GM19099 (cell line): ENCODE measurements around the gene DHX38.

Experiments
- POLR2A ChIP-seq: IDR thresholded peaks from 3 replicates; pipeline ENCODE4 v1.6.1; 2011; ENCODE audit warnings: low read depth; ENCODE audit not compliant: insufficient read length; ENCODE audit errors: extremely low read depth

DHX38 gene

DNA sequence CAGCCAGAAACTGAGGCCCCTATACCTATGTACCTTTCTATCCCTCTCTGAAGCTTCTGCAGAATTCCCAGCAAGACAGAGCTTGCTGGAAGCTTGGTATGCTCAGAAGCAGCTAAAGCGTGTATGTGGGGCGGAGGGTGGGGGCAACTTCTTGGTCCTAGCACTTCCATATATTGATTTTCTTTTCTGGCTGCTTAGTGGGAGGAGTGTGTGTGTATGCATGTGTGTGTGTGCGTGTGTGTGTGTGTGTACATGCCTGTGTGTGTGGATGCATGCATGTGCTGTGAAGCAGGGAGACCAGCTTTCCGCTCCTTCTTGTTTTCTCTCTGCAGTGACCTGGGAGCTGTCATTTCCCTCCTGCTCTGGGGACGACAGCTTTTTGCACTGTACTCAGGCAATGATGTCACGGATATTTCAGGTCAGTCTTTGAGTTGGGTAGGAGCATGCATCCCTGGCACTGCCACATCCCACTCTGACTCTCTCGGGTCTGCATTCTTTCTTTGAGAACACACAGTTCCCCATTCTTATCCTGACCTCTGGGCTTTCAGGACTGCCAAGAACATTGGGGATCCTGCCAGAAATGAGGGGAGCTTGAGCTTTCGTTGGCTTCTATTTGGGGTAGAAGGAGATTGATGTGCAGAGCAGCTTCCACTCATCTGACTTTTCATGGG is 20.0 kb upstream of the DHX38 start:
- TF ChIP-seq POLR2A = no peak

- TF ChIP-seq POLR2A = no peak
Observed at GRCh38 chr16:72083778-72084404, 9.8 kb upstream of the DHX38 start.

DNA sequence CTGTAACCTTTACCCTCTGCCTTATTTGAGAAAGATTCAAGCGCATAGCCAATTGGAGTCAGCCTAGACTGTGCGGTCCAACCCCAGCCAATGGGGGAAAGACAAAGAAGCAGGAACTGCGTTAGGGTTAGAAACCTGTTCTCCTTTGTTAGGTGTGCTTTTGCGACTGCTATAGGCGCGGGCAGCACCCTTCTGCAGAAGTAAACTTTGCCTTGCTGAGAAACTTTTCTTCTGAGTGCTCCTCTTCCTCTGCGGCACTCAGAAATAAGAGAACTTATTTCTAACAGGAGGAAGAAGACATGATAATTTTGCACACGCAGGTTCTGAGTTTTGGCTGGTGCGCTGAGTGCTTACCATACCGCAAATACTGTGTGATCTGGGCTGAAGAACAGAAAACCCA is 9.2 kb upstream of the DHX38 start:
- no peak for TF ChIP-seq POLR2A

GRCh38 chr16:72085002-72085401 is 8.6 kb upstream of the DHX38 start:
- no peak for TF ChIP-seq POLR2A

DNA sequence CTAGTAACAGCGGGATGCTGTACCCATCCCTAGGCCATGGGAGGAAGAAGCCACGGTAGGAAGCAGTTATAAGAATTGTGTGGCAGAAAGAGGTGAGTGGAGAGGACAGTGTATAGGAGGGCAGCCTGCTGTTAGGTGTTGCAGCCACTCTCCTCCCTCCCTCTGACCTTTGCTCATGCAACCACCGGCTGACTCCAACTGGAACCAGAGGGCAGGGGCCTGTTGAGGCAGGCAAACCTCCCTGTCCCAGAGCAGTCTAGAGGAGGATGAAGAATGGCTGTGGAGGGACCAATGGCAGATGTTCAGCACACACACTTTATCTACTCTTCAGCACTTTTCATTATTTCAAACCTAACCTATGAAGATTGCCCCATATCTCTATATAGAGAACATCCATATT is 2.4 kb upstream of the DHX38 start:
- TF ChIP-seq POLR2A = no peak

DNA sequence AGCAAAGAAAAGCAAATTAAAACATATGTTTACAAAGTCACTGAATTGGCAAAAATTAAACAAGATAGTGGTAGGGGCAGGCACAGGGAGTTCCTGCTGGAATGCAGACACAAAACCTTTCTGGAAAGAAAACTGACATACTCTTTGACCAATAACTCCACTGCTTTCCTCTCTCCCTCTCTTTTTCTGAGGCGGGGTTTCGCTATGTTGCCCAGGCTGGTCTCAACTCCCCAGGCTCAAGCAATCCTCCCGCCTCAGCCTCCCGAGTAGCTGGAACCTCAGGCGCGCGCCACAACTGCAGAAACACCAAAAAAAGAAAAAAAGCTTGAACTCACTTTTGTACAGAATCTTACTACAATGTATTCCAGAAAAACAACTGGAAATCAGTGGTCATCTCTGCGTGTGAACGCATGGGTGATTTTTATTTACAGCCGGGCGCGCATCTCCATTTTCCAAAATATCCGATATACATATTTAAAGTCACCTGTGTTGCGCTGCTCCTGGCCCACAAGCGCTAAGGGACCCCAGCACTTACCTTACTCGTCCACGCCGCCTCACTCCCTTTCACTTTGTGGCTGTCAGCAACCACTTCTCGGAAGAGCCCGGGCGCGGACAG is 707 bp upstream of the DHX38 start:
- TF ChIP-seq POLR2A = no peak

DNA sequence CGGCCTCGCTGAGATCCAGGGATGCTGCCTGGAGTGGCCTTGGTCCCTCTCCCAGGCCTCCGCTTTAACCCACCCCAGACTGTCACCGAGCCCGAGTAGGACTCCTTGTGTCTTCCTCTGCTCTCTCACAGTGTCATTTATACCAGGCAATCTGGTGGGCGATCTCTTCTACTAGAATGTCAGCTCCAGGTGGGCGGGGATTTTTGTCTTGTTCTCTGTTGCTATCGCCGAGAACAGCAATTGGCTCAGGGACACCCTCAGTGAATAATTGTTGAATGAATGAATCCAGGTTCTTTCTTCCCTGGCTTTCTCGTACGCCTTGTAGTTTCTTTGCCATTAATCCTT is 591 bp downstream of the DHX38 start:
- no peak for TF ChIP-seq POLR2A

- no peak for TF ChIP-seq POLR2A
Observed at GRCh38 chr16:72098936-72099335, 5.3 kb downstream of the DHX38 start.

GRCh38 chr16:72099377-72099818 is 5.8 kb downstream of the DHX38 start:
- TF ChIP-seq POLR2A = no peak

- TF ChIP-seq POLR2A = no peak
Observed at GRCh38 chr16:72101195-72101594, 7.5 kb downstream of the DHX38 start.

DNA sequence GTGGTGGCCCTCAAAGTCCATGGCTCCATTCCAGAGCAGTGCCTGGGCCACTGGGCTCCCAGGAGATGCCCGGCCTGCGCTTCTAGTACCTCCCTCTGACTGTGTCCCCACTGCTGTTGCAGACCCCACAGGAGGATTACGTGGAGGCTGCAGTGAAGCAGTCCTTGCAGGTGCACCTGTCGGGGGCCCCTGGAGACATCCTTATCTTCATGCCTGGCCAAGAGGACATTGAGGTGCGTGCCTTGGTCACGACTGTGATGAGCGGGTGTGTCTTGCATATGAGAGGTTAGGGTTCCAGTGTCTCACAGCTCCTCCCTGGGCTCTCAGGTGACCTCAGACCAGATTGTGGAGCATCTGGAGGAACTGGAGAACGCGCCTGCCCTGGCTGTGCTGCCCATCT is 11.3 kb downstream of the DHX38 start:
- no peak for TF ChIP-seq POLR2A

GRCh38 chr16:72105978-72106377 is 12.3 kb downstream of the DHX38 start:
- no peak for TF ChIP-seq POLR2A

DNA sequence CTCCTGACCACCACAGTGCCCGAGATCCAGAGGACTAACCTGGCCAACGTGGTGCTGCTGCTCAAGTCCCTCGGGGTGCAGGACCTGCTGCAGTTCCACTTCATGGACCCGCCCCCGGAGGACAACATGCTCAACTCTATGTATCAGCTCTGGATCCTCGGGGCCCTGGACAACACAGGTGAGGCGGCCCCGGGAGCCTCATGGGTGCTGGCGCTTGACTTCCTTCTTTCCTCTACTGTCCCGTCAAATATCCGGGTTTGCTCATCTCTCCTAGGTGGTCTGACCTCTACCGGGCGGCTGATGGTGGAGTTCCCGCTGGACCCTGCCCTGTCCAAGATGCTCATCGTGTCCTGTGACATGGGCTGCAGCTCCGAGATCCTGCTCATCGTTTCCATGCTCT is 13.7 kb downstream of the DHX38 start:
- TF ChIP-seq POLR2A = no peak

DNA sequence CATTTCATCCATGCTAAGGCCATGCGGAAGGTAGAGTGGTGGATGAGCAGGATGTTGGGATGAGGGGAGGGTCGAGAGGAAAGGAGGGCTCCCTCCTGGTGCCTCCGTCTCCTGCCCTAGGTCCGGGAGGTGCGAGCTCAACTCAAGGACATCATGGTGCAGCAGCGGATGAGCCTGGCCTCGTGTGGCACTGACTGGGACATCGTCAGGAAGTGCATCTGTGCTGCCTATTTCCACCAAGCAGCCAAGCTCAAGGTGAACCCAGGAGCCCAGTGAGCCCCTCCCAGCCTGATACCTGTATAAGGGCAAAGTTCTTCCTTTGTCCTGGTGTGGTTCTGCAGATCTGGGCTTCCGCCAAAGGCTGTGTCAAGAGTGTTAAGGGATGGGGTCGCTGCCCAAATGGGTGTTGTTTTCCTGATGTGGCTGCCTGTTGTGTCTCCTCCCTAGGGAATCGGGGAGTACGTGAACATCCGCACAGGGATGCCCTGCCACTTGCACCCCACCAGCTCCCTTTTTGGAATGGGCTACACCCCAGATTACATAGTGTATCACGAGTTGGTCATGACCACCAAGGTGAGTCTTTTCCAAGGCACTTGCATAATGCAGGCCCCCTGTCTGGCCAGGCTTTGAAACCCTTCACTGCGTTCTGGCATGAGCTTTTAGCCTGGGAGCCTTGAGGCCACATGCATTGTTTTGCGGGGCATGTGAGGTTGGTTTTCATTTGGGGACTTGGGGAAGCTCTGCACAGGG is 14.9 kb downstream of the DHX38 start:
- no peak for TF ChIP-seq POLR2A

DNA sequence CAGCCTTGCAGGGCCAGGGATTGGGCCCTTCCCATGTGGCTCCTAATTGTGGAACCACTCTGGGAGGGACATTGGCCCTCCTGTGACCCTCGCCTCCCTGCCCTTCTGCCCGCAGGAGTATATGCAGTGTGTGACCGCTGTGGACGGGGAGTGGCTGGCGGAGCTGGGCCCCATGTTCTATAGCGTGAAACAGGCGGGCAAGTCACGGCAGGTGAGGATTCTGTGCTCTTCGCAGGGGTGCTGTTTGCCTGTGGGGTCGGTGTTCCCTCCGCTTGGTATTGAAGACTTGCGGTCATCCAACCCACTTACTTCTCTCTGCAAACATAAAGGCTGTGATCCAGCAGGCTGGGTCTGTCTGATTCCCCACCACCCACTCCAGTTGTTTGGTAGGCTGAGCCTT is 15.7 kb downstream of the DHX38 start:
- TF ChIP-seq POLR2A = no peak
